Gastrocnemius medialis (tissue), 4 donors: ENCODE data around the gene GNAQ.

Experiments used
- CTCF ChIP-seq, 5 experiments: fragments of 450-650 bp in 3 of 5; fragments of 200-600 bp in 2 of 5; sonication (generic) in 2 of 5; IDR thresholded peaks in 4 of 5; conservative IDR thresholded peaks in 1 of 5; 1 replicate in 4 of 5; 2 replicates in 1 of 5; pipeline ENCODE4 v1.5.1; 2016 to 2019; ENCODE audit warnings: antibody characterized with exemption in 5 of 5, mild to moderate bottlenecking in 3 of 5, moderate library complexity in 3 of 5
- POLR2A ChIP-seq, 2 donors: fragments of 450-650 bp; IDR thresholded peaks; one replicate each; pipeline ENCODE4 v1.6.1; 2017; ENCODE audit warnings: antibody characterized with exemption in 2 of 2, mild to moderate bottlenecking in 2 of 2, moderate library complexity in 2 of 2

GRCh38 chr9:77848897-77849296 is 182.7 kb downstream of the GNAQ start:
- no peak for TF ChIP-seq CTCF (IDR thresholded peaks at IDR 0.05 in 4 of 5, conservative IDR thresholded peaks at IDR 0.05 in 1 of 5)
- no peak for TF ChIP-seq POLR2A (IDR thresholded peaks at IDR 0.05)
